Suppressor macrophage (primary cell): ENCODE results near the gene LGR4.

Source experiments
- DNase-seq, 4 experiments: peaks; one replicate each; pipeline ENCODE4 v3.0.0-alpha.2; 2020 to 2022

Gene LGR4

DNA sequence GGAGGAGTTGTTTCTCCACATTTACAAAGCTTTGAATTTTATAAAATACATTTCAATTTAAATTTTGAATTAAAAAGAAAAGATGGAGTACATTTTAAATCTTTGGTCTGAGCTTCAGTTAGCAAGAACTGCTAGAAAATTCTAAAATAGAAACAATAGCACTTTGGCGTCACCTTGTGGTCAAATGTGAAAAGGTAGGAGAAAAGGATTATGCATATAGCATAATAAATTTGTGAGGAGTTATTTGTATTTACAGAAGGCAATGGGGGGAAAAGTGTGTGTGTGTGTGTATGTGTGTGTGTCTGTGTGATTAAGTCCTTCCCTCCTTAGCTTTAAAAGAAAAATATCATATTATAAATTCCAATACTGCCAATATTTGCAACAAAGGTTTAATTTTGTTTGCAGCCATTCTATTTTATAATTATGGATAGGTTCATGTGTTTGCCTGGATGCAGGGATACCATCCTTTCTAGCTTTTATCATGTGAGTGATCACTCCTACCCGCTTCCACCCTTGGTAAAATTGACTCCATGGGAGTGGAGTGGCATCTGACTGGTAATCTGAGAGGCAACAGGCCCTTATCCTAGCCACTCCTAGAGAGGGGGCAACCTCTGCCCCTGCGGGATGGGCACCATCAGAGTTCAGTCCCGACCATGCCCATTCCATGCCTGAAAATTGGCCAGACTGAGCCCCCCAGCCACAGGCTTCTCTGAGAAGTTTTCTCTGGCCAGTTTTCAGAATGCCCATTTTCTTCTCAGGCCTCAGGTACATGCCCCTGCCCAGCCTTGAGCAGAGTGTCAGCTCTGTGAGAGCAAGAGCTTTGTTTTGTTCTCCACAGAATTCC is 13.6 kb upstream of the LGR4 start:
- peak; percentile 57 to 83 (median 74) for DNase-seq

DNA sequence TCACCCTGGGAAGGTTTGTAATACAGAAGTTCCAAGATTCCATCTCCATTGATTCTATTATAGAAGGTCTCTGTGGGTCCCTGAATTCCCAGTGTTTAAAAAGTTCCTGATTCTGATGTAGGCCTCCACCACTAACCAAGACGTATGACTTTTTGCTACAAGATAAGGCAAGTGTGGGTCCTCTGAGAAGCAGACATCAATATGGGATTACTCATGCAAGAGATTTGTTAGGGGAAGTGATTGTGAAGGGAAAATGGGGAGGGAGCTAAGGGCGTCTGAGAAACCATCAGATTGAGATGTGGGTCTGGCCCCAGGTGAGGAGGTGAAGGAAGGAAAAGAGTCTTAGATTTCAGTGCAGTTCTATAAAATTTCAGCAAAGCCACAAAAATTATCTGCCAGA is 10.2 kb upstream of the LGR4 start:
- no peak for DNase-seq

DNA sequence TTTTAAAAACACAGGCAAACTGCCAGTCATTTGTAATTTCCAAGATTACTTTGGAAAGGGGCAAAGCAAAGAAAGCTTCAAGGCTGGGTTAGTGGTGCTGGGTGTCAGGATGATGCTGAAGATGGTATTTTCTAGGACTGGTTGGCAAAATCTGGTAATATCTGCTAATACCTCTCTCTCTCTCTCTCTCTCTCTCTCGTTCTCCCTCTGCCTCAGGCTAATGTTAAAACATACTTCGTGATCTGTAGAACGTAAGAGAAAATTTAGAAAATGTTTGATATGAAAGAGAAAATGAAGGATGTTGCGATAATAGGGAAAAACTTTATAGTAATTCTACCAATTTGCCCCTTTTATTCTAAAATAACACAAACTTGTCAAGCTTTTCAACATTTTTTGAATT is 9.4 kb upstream of the LGR4 start:
- DNase-seq, result no peak

DNA sequence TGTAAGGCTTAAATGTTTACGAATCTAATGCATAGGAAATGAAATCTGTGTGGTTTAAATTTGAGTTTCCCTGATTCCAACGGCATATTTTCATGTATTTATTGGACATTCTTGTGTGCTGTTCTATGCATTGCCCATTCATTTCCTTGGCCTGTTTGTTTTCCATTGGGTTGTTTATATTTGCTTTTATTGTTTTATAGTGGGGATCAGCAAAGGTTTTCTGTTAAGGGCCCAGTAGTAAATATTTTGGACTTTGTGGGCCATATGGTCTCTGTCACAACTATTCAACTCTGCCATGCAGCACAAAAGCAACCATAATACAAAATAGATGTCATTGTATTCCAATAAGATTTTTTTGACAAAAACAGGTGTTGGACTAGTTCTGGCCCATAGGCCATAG is 5.2 kb upstream of the LGR4 start:
- no peak for DNase-seq

DNA sequence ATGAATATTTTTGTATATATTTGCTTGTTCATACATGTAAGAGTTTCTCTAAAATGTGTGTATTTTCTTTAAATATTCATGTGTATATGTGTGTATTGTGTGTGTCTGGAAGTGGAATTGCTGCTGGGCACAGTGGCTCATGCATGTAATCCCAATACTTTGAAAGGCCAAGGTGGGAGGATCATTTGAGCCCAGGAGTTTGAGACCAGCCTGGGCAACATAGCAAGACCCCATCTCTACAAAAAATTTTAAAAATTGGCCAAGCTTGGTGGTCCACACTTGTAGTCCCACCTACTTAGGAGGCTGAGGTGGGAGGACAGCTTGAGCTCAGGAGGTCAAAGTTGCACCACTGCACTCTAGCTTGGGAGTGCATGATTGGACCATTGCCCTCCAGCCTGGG is 4.7 kb upstream of the LGR4 start:
- no peak for DNase-seq

DNA sequence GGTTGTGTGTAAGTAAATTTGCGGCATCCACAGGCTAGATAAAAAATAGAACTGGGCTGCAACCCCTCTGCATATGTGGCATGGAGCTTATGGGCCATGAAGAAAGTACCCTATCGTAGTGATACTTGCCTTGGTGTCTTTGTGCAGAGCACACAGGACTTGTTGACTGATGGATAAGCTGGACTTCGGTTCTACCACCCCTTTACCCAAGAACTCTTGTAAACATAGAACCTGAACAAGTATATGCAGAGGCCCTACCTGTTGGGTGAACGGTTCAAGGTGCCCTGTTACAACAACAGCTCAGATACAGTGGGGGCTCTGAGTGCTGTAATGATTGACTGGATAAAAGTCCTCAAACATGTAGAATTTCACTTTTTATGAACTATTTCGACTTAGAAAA is 3.0 kb upstream of the LGR4 start:
- DNase-seq, result no peak

DNA sequence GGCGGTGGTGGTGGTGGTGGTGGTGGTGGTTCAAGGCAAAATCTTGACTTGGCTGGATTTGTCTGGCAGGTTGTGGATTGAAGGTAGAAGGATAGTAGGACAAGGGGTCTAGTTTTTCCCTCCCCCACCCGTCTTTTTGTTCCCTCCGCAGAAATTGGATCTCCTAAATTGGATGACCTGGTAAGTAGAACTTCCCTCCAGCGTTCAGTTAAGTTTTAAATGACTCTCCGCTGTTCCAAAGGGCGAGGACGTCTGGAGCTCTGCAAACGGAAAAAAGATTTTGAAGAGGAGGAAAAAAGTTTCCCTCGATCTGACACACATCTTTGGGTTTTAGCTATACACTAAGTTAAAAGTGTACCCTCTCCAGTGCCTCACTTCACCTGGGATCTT is 422 bp upstream of the LGR4 start:
- no peak for DNase-seq

DNA sequence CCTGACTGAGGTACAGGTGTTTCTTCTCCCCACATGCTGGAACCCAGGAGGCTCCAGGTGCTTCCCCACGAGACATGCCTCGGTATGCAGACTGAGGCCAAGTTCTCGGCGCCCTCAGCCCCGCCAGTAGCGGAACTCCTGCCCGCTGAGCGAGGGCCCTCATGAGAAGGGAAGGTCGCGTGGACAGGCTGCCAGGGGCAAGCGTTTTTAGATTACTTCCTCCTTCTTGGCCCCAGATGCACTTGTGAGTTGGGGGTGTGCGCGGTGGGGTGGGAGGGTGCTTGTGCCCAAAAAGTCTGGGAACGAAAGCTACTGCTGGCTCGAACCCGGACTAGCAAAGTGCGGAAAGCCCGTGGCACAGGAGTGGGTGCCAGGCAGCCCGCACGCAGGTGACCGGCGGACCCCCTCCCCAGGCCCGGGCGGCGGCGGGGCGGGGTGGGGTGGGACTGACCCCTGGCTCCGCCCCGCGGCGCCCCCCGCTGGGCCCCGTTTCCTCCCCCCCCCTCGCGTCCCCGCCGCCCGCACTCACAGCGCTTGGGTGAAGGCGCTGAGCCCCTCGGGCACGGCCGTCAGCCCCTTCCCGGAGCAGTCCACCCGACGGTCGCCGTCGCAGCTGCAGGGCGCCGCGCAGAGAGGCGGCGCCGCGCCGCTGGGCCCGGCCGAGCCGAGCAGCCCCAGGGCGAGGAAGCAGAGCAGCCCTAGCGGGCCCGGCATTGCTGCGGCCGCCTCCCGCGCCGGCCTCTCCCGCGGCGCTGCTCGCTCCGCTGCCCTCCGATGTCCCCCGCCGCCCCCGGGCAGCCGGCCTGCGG is 797 bp downstream of the LGR4 start:
- DNase-seq, result peak; percentile 67 to 81 (median 78)

DNA sequence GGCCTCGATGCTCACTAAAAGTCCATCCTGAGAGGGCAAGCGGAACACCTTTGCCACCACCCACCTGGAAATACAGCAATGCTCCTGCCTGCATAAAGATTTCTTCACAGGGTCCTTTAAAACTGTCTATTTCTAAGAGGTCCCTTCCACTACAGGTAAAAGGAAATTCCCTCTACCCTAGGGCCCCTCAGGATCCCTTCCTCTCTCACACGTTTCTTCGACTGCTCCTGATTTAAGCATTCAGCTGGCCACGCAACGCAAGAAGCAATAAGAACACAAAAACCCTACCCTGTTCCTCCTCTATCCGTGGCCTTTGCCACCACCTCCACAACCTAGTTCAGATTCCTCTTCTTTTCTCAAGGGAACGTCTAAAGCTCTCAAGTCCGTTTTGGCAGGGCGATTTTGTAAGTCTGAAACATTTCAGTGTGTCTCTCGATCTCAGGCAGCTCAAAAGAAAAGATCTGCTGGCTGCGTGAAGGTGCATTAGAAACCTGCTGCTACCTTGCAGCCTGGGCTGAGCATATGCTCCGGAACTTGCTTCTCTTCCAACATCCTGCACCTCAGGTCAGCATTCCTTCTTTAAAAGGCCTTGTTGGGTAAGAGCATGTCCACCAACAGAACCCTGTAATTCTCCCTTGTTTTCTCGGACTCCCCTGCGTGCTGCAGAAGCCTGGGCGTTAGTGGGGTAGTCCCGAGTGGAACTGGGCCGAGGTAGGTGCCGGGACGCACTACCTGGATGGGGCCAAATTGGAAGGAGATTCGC is 1.6 kb downstream of the LGR4 start:
- DNase-seq, result peak in 3 of 4 experiments; percentile 20 to 32 (median 25)

DNA sequence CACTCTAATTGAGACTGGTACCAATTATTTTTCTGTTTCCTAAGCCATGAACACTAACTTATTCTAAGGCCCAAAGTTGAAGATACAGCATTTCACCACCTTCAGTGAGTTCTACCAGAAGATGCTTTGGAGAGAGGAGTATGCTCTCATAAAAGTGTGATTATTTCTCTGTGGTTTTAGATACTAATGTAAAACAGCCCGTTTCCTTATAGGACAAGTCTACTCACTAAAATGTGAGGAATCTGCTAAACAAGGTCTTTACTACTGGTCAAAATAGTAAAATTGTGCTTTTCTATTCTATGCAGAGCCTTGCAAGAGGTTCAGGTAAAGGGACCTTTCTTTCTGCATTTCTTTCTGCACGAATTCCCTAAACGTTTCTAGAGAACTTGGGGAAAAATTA is 2.4 kb downstream of the LGR4 start:
- DNase-seq, result no peak

DNA sequence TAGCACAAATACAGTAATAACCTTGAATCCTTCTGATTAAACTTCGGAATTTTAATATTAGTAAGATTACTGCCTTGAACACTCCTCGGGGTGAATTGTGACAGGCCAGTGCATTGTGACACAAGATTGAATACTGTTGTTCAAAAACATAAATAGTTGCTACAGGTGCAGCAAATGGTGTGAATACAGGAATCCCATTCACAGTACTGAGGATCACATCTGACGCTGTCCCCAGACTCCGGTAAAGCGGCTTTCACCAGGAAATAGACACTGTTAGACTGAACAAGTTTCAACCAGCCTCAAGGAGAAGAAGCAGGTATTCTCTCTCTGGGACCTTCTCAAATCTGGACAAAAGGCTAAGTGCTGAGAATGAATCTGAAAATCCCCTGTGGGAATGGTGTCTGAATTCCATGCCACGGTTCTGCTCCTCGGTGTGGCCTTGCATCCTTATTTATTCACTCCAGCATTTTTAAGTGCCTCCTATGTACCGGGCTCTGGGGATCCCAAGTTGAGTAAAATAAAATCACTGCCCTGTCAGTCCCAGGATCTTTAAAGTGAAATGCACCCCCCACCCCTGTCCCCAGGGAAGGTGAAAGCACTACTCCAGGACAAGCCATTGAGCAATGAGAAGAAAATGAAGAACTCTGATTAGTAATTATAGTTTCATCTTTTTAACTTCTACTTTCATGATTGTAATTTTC is 3.4 kb downstream of the LGR4 start:
- peak in 1 of 4 experiments; percentile 7 for DNase-seq

DNA sequence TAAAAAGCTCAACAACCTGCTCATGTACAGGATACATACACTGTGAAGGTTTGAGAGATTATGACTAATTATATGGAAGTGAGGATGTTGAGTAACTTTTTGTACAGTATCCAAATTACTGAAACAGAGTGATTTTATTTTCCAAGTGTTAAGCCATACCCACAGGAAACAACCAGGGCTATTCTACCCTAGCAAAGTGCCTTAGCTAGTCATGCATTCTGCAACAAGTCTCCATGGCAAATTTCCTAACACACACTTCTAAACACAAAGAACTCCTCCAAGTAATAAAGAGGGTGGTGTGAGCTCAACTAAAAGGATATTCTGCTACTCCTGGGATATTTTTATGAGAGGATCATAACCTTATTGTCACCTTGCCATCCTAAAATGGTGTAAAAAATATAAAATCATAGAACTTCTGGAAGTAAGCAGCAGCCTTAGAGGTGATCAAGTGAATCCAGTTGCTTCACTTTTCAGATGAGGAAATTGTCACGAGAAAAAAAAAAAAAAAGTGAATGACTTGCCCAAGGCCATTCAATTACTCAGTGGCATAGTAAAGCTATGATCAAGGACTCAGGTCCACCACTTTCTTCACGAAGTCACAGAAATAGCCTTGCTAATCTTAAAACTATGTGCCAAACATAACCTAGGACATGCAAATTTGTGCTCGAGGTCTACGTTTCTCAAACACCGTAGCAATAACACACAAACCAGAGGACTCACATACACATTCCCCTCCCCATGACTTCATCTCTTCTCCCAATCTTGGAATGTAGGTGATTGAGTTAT is 4.2 kb downstream of the LGR4 start:
- peak; percentile 30 to 77 (median 50) for DNase-seq

DNA sequence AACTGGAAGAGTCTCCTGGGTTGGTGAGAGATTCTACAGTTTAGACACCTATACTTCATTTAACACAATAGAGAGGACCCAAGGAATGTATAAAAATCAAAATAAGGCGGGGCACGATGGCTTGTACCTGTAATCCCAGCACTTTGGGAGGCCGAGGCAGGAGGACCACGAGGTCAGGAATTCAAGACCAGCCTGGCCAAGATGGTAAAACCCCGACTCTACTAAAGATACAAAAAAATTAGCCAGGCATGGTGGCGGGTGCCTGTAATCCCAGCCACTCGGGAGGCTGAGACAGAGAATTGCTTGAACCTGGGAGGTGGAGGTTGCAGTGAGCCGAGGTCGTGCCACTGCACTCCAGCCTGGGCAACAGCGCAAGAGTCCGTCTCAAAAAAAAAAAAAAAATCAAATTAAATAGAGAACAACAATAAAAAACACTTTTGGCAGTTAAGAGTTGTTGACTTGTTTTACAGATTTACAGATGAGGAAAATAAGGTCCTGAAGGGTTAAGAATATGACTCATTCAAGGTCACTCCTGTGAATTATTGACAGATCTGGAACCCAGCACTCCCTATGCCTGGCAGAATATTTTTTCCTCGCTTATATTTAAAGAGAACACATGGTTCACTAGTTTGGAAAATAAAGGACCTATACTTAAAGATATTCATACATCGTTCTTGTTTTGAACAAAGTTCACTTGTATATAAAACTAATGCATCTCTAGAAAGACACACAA is 5.2 kb downstream of the LGR4 start:
- DNase-seq, result no peak

DNA sequence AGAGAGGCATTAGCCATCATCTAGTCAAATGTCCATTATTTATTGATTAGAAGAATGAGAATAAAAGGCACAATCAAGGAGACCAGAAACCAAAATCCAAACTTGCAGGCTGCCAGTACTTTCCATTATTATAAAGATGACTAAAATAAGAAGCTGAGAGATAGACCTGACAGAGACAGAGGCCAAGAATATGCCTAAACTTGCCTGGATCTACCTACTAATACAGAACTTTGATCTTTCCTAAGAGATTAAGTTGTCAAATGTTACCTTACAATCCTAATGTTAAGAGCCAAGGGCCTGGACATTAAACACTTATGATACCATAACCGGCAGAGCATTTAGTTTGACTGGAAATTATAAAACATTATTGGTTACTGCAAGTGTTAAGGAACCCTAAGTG is 6.2 kb downstream of the LGR4 start:
- DNase-seq, result no peak

DNA sequence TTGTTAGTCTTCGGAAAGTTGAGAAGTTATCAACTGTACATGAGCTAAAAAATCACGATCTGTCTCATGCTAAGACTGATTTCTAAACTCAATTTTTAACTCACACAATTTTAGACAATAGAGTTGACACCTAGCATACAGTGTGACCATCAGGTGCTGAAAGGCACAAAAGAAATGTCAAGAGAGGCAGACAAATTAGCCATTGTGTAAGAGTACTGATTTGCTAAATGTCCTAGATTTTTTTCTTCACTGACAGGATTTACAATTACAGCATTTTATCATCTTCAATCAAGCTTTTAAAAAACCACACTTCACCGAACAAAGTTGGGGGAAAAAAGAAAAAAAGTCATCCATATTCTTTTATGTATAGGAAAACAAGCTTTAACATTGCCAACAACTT is 7.0 kb downstream of the LGR4 start:
- no peak for DNase-seq

DNA sequence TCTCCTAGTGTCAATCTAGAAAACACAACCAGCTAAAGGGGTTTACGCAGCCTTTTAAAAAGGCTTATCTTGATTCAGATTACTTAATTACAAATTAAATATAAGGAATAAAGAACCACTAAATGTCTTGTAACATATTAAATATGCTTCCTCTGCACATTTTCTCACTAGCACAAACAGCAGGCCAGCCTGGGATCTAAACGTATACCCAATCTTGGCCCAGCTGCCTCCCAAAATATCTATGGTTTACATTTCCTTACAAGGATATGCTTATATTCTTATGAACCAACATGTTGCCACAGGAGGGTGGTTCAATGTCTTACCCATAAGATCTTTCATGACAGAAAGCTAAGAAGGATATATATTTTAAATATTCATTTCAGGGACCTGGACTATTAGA is 7.7 kb downstream of the LGR4 start:
- DNase-seq, result no peak

DNA sequence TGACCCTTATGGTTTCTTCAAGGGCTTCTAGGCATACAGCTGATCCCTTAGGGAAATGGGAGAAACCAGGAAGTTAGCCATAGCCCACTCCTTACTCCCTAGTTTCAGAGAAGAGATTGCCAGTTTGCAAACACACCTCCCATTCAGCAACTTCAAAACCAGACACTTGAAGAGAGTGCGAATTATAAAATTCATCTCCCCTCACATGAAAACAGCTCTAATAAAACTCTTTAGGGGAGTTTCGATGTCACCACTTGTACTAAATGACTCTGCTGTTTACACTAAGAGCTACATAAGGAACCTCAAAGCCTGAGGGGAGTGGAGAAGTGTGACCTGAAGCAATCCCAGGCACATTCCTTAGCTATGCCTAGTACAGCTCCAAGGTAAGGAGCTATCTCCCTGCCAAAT is 8.3 kb downstream of the LGR4 start:
- DNase-seq, result peak in 1 of 4 experiments; percentile 12

DNA sequence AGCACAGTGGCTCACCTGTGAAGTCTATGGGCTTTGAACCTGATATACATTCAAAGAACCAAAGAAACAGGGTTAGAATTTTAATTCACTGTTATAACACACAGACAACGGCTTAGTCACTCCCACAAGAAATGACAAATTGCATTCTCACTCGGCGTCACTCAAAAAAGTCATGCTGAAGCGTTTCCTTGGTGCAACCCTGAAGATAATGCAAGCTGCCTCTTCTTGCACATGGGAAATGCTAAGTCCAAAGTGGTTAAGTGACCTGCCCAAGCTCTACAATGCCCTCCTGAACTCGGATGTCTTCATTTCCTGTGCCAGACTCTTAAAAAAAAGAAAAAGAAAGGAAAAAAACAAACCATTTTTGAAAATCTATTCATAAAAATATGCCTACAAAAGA is 10.0 kb downstream of the LGR4 start:
- DNase-seq, result peak in 3 of 4 experiments; percentile 6 to 36 (median 10)

DNA sequence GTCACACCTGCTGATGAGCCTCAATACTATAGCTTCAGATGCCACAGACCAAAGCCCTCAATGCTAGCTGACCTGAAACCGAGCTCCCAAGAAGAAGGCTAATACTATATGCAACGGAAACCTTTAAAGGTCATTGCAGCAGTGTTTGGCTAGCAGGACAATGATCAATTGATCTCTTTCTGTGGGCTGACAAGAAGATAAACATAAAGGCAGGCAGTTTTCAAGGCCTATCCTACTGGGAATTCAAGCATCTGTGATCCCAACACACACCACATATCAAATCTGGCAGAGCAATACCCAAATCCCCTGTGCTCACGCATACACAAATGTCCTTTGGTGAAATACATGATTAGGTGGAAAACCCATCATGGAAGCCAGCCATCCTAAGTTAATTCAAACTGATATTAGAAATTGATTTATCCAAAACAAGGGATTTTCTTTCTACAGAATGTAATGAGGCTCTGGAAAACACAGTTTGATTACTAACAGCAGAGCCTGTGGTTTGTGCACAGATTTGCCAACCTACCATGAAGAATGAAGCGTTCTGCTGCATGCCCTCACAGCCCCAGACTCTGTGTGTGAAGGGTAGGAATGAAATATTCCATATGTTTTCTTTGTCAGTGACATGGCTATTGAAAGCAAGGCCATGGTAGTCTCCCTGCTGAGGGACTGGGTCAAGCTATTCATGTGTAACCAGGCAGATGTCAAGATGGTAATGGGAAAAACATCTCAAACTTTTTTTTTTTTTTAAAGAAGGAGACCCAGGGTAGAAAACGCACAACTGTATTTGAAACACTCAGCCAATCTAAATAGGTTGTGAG is 12.2 kb downstream of the LGR4 start:
- no peak for DNase-seq

DNA sequence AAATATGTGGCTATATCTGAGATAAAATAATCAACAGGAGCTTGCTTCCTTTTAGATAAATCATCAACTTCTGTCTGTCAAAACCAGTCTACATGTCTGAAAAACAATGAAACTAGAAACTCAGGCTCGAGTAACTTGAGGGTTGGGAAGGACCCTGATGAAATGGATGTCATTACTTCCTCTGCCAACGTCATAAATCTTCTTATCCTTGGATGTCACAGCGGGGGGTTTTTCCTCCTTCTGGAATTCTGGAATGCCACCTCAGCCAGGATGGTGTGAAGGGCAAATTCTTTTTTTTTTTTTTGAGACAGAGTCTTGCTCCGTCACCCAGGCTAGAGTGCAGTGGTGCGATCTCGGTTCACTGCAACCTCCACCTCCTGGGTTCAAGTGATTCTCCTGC is 13.4 kb downstream of the LGR4 start:
- no peak for DNase-seq
